DMS79 treated with DMSO at 0.1 percent for 48 hours (cell line): ENCODE data around the gene SGCD.

Source experiments
- DNase-seq: peaks from one replicate; lab custom pipeline; 2025; lab: John Stamatoyannopoulos, UW

The SGCD gene

GRCh38 chr5:156361436-156362109, 34.6 kb downstream of the SGCD start:
- no peak for DNase-seq

DNA sequence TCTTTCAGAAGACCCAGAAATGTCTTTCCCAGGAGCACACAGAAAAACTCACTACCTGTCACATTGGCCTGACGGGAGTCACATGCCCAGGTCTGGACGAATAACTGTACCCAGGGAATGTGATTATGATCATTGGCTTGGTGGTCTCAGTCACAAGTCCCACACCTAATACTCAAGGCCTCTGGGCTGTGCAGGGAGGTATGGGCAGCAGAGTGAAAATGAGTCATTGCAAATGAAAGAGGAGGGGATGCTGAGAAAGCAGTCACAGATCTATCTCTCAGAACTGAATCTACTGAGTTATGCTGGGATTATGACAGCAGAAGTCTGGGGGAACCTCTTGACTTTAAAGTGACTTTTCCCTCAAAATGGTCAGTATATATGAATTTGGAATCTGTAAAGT, 36.9 kb downstream of the SGCD start:
- DNase-seq = no peak

DNA sequence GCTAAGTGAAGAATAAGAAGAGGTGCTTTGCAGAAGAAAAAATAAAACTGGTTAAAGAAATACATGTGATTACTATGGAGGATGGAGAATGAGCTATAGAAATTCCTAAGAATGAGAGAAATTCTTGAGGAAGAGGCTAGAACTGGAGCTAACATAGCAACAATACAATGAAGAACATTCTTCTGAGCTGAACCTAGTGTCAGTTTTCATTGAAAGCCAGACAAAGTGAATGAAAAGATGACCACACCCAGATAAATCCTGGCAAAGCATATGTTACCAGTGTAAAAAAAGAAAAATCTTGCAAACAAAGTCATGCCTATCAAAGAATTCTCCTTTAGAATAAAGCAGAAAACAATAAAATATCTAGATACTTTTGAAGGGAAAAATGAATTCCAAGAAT, 39.6 kb downstream of the SGCD start:
- DNase-seq = no peak

- no peak for DNase-seq
These were observed 40.6 kb downstream of the SGCD start for GRCh38 chr5:156367597-156367996.

- DNase-seq = no peak
These were observed 49.0 kb downstream of the SGCD start for GRCh38 chr5:156375895-156376495.

- DNase-seq = no peak
These were observed 49.8 kb downstream of the SGCD start for GRCh38 chr5:156376751-156377150.

- DNase-seq = no peak
These were observed 51.2 kb downstream of the SGCD start for GRCh38 chr5:156378159-156378558.

GRCh38 chr5:156379206-156379605, 52.2 kb downstream of the SGCD start:
- DNase-seq = no peak

DNA sequence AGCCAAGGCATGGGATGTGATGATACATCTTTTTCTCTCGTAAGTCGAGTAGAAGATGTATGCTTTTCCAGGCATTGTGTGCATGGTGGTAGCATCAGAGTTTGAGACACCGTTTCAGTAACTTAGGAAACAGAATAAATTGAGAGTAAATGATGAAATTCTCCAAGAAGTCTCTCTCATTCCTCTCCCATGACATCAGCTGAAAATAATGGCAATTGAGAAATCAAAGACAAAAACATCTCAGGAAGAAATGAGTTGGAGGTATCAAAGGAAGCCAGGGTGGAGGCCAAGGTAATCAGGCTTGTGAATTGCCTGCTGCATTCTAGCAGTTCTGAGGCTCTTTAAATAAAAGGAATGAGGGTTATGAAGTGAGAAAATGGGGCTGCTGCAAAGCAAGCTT, 53.9 kb downstream of the SGCD start:
- no peak for DNase-seq

GRCh38 chr5:156383510-156384265, 56.7 kb downstream of the SGCD start:
- no peak for DNase-seq

- DNase-seq = no peak
These were observed 58.5 kb downstream of the SGCD start for GRCh38 chr5:156385416-156385815.

- peak; percentile 28 for DNase-seq
These were observed 60.0 kb downstream of the SGCD start for GRCh38 chr5:156386976-156387375.

GRCh38 chr5:156387391-156387790, 60.4 kb downstream of the SGCD start:
- no peak for DNase-seq

GRCh38 chr5:156388233-156388632, 61.3 kb downstream of the SGCD start:
- no peak for DNase-seq

GRCh38 chr5:156391139-156391538, 64.2 kb downstream of the SGCD start:
- no peak for DNase-seq

DNA sequence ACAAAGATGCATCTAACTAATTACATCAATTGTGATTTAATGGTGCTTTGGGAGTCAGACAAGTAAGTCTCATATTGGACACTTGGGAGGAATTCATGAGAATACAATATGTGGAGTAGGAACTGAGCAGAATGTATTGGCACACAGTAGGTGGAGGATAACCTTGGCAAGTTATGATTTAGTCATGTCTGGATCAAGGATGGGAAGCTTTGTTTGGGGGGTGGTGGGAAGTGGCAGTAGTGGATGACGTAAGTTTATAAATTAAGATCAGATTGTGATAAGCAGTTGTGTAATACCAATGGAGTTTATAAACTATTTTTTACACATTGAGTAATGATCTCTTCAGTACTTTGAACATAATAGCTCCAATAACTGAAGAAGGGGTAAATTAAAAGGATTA, 67.0 kb downstream of the SGCD start:
- no peak for DNase-seq

- no peak for DNase-seq
These were observed 67.8 kb downstream of the SGCD start for GRCh38 chr5:156394642-156395305.

DNA sequence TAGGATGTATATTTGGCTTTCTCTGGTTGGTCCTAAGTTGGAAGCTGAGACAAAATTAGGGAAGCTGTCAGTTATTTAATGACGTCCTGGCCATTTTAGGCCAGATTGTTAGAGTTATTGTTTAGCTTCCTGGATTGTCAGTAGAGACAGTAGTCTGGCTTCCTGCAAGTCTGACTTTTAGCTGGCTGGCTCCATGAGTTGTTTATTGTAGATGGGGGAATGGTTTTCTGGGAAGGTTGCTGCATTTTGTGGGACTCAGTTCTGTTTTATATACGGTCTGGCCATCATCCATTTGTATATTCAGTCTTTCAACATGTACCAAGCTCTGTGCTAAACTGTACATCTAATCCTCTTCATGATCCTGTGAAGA, 68.3 kb downstream of the SGCD start:
- DNase-seq = no peak

DNA sequence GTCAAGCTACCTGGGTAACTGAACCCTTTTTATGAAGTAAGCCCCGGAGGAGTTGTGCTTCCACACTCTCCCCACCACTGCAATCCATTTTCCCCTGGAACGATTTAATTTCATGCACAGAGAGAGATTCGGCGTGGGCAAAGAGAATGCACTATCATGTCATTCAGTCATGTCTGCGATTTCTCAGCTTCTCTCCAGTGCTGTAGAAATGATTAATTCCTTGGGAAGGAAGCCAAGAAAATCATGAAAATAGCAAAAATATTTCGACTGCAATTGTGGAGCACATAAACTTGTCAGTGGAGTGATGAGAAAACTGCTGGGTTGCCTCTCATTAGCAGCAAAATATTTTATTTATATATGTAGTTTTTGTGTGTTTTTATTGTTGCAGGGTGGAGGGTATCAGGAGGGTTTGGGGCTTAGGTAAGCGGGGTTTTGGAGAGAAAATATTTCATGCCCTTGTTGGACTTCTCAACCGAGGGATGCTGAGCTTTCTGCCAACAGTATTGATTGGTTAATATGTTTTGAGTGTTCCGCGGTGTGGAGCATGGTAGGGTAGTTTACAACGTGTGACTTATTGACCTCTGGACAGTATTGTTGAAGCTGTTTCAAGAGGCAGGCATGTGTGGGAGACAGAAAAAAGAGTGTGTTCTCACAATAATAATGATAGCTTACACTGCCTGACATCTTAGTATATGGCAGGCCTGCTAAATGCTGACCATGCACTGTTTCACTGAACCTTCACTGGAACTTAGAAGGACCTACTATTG, 69.3 kb downstream of the SGCD start:
- no peak for DNase-seq

- DNase-seq = no peak
These were observed 69.8 kb downstream of the SGCD start for GRCh38 chr5:156396830-156397081.

- no peak for DNase-seq
These were observed 72.4 kb downstream of the SGCD start for GRCh38 chr5:156399323-156399722.

- no peak for DNase-seq
These were observed 73.4 kb downstream of the SGCD start for GRCh38 chr5:156400231-156400986.
